Testis (tissue), 2 donors: ENCODE data around the gene KDM5B.

Experiments
- CTCF ChIP-seq, 3 experiments: fragments of 450-650 bp in 2 of 3; fragments of 200-600 bp in 1 of 3; sonication (generic) in 1 of 3; IDR thresholded peaks; one replicate each; pipeline ENCODE4 v1.5.1; 2016 to 2019; ENCODE audit warnings: antibody characterized with exemption in 3 of 3, mild to moderate bottlenecking in 2 of 3, moderate library complexity in 1 of 3
- POLR2A ChIP-seq: fragments of 450-650 bp; IDR thresholded peaks from one replicate; pipeline ENCODE4 v1.6.1; 2017; ENCODE audit warnings: antibody characterized with exemption, mild to moderate bottlenecking, moderate library complexity

- no peak for TF ChIP-seq CTCF (IDR thresholded peaks at IDR 0.05)
- no peak for TF ChIP-seq POLR2A
These were observed 42.5 kb downstream of the KDM5B start for GRCh38 chr1:202765721-202766120.
